Measurements from ENCODE around the gene PLEKHA8.

DNA sequence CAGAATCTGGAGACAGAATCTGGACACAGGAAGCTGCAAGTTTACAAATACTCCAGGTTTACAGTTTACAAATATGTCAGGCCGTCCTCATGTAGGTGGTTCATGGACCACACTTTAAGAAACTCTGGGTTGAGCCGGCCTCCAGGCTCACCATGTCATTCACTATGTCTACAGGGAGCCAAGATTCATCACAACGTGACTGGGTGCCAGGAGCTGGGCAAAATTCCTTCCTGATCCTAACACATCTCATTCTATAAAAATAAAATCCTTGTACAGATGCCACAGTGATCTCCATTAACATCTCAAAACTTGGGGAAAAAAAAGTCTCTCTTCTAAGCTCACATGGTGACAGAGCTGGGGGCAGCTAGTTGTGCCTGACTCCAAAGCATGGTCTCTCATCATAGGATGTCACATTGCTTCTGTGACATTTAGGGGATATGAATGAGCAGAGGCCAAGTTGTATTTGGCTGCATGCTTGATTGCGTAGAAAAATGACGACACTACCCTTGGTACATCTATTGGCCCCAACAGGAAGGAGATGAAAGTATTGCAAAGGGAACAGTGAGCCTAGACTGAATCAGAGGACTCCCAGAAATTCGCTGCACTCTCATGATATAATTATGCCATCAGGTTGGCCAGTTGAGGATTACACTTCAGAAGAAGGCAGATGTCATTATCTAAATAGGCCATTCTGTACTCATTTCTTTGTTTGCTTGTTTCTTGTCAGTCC, 142.4 kb downstream of the PLEKHA8 start:
- TF ChIP-seq, protein P1, sequence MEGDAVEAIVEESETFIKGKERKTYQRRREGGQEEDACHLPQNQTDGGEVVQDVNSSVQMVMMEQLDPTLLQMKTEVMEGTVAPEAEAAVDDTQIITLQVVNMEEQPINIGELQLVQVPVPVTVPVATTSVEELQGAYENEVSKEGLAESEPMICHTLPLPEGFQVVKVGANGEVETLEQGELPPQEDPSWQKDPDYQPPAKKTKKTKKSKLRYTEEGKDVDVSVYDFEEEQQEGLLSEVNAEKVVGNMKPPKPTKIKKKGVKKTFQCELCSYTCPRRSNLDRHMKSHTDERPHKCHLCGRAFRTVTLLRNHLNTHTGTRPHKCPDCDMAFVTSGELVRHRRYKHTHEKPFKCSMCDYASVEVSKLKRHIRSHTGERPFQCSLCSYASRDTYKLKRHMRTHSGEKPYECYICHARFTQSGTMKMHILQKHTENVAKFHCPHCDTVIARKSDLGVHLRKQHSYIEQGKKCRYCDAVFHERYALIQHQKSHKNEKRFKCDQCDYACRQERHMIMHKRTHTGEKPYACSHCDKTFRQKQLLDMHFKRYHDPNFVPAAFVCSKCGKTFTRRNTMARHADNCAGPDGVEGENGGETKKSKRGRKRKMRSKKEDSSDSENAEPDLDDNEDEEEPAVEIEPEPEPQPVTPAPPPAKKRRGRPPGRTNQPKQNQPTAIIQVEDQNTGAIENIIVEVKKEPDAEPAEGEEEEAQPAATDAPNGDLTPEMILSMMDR (IDR thresholded peaks at IDR 0.05 in 8 of 11, conservative IDR thresholded peaks at IDR 0.05 in 3 of 11), result no peak
- TF ChIP-seq POLR2AphosphoS5 (IDR thresholded peaks at IDR 0.05), result no peak
